ENCODE results near the gene TNPO2.

GRCh38 chr19:12680034-12680433 lies 43.7 kb downstream of the TNPO2 start:
- no peak for TF ChIP-seq POLR2AphosphoS5 (IDR thresholded peaks at IDR 0.05; ENCODE audit: low read depth, low read length)
- no peak for TF ChIP-seq REST (IDR thresholded peaks at IDR 0.05; ENCODE audit: insufficient read depth in 1 of 2, low read depth in 2 of 2, low read length in 2 of 2)
- TF ChIP-seq SIN3A (IDR thresholded peaks at IDR 0.05; ENCODE audit: borderline replicate concordance, insufficient read depth, low read length): no peak
- TF ChIP-seq TAF1 (IDR thresholded peaks at IDR 0.05; ENCODE audit: borderline replicate concordance, insufficient read depth, low read length): no peak
